Stimulated activated effector memory CD8-positive, alpha-beta T cell treated with anti-CD3 and anti-CD28 coated beads, Interleukin-12 subunit alpha, Interleukin-12 subunit beta, amount 100 ng/mL, for 72 hours (primary cell): ENCODE data around the gene TSC2.
"Not testable (repeated sequence)": the region's sequence is repeated elsewhere in the genome, so short reads cannot be mapped to it uniquely, and the experiment has no call there.

Source experiments
- ATAC-seq: fragments of 150-1000 bp; cut with Tn5 transposase; 2 replicates; pipeline ENCODE4 v1.10.0; 2021
- DNase-seq, 2 donors: peaks; one replicate each; pipeline ENCODE4 v3.0.0; 2021 to 2022; ENCODE audit warnings: low spot score in 2 of 2
- H3K27ac Mint-ChIP-seq: one replicate; pipeline ENCODE4 v1.8.0; 2022; ENCODE audit warnings: mild to moderate bottlenecking, mixed read lengths
- H3K36me3 Mint-ChIP-seq: one replicate; pipeline ENCODE4 v1.8.0; 2022; ENCODE audit warnings: mild to moderate bottlenecking, mixed read lengths
- H3K4me1 Mint-ChIP-seq: one replicate; pipeline ENCODE4 v1.8.0; 2022; ENCODE audit warnings: mixed read lengths
- H3K4me3 Mint-ChIP-seq: one replicate; pipeline ENCODE4 v1.8.0; 2022; ENCODE audit warnings: mild to moderate bottlenecking, mixed read lengths
- H3K9me3 Mint-ChIP-seq: one replicate; pipeline ENCODE4 v1.8.0; 2022; ENCODE audit warnings: mixed read lengths

The TSC2 gene

GRCh38 chr16:2007081-2007836 is 40.5 kb upstream of the TSC2 start:
- Mint-ChIP-seq H3K36me3 (peaks cover 48% of the 10 kb centered on the region), H3K4me1 (peaks cover 50% of the 10 kb centered on the region)

GRCh38 chr16:2008009-2008526 is 39.7 kb upstream of the TSC2 start:
- H3K4me3 Mint-ChIP-seq: peak overlapping the region; percentile 87
- ATAC-seq (no peak), DNase-seq (no peak)
- peaks cover 50% of the 10 kb centered on the region for H3K4me1 Mint-ChIP-seq
- H3K27ac Mint-ChIP-seq: peak overlapping the region; percentile 93
- H3K9me3 Mint-ChIP-seq: no peaks in the 10 kb centered on the region
- peaks cover 39% of the 10 kb centered on the region for H3K36me3 Mint-ChIP-seq

More at GRCh38 chr16:2007081-2007836, 40.5 kb upstream of the TSC2 start:
- H3K4me3 Mint-ChIP-seq: peak overlapping the region; percentile 87
- DNase-seq (no peak), ATAC-seq (no peak)
- H3K9me3 Mint-ChIP-seq: no peaks in the 10 kb centered on the region
- H3K27ac Mint-ChIP-seq: peak overlapping the region; percentile 93

- no peak for DNase-seq
- Mint-ChIP-seq H3K4me3 (peak overlapping the region; percentile 87), H3K4me1 (peaks cover 50% of the 10 kb centered on the region), H3K27ac (peak overlapping the region; percentile 93), H3K36me3 (peaks cover 33% of the 10 kb centered on the region), H3K9me3 (no peaks in the 10 kb centered on the region)
- ATAC-seq: peak; percentile 3
Measured at GRCh38 chr16:2008631-2009163, 39.1 kb upstream of the TSC2 start.

DNA sequence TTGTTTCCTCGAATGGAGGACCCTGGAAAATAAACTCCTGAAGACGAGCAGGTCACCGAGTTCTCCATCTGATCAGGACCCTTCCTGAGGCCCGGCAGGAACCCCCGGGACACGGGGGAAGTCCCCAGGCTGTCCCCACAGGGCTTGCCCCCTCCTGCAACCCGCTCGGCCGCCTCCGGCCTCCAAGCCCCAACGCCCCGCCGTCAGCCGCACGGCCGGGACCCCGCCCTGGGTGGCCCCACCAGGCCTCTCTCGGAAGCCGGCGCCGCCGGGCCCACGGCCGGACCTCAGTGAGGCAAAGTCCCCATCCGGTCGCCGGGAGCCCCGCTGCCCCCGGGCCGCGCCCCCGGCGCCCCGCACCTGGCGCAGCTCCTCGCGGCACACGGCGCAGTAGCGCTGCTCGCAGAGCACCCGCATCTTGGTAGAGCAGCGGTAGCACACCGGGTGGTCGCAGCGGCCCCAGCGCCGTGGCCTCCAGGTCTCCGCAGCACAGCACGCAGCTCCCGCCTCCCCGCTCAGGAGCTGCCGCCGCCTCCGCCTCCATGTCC is 38.5 kb upstream of the TSC2 start:
- peaks cover 46% of the 10 kb centered on the region for H3K4me1 Mint-ChIP-seq
- ATAC-seq (peak; percentile 58), DNase-seq (no peak)
- peak overlapping the region; percentile 93 for H3K27ac Mint-ChIP-seq
- peaks cover 33% of the 10 kb centered on the region for H3K36me3 Mint-ChIP-seq
- H3K4me3 Mint-ChIP-seq: peak overlapping the region; percentile 87
- no peaks in the 10 kb centered on the region for H3K9me3 Mint-ChIP-seq

- H3K9me3 Mint-ChIP-seq: no peaks in the 10 kb centered on the region
- ATAC-seq: peak; percentile 97
Measured at GRCh38 chr16:2009791-2010510, 37.8 kb upstream of the TSC2 start, which contains the start of gene ZNF598. ZNF598 (minus strand) TSS chr16:2009821.

GRCh38 chr16:2011726-2012125 is 36.1 kb upstream of the TSC2 start:
- DNase-seq, H3K4me3 Mint-ChIP-seq, H3K27ac Mint-ChIP-seq, H3K9me3 Mint-ChIP-seq, ATAC-seq: not testable (repeated sequence)
- Mint-ChIP-seq H3K4me1 (peaks cover 23% of the 10 kb centered on the region), H3K36me3 (peaks cover 27% of the 10 kb centered on the region)

More at GRCh38 chr16:2009791-2010510, 37.8 kb upstream of the TSC2 start, which contains the start of gene ZNF598:
- peak within 1 kb of the TSS; percentile 87 for H3K4me3 Mint-ChIP-seq
- peaks cover 31% of the 10 kb centered on the region for H3K36me3 Mint-ChIP-seq
- H3K27ac Mint-ChIP-seq: peak within 1 kb of the TSS; percentile 93
- DNase-seq: peak; percentile 72 to 83
- peaks cover 39% of the 10 kb centered on the region for H3K4me1 Mint-ChIP-seq

GRCh38 chr16:2013527-2013926 is 34.3 kb upstream of the TSC2 start:
- ATAC-seq (no peak), DNase-seq (no peak)
- H3K27ac Mint-ChIP-seq: no peak overlapping the region
- H3K36me3 Mint-ChIP-seq: peaks cover 11% of the 10 kb centered on the region
- peaks cover 5% of the 10 kb centered on the region for H3K4me1 Mint-ChIP-seq
- no peak overlapping the region for H3K4me3 Mint-ChIP-seq
- no peaks in the 10 kb centered on the region for H3K9me3 Mint-ChIP-seq

DNA sequence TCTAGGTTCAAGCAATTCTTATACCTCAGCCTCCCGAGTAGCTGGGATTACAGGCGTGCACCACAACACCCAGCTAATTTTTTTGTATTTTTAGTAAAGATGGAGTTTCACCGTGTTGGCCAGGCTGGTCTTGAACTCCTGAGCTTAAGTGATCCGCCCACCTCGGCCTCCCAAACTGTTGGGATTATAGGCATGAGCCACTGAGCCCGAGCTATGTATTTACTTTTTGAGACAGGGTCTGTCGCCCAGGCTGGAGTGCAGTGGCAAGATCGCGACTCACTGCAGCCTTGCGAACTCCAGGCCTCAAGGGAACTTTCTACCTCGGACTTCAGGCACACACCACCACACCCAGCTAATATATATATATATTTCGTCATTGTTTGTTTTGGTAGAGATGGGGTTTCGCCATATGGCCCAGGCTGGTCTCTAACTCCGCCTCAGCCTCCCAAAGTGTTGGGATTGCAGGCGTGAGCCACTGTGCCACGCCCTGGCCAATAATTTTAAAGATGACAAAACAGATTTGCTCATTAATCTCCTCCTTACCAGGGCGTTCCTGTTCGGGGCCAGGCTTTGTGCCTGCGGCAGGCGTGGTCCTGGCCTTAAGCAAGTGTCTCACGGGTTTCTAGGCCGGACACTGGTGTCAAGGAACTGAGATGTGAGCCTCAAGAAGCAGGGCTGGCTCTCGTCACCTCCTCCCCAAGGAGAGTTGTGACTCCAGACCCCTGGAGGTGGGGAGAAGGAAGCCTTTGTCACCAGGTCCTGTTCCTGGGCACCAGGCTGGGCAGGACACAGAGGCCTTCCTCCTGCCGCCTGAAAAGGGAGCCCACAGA is 32.5 kb upstream of the TSC2 start:
- H3K9me3 Mint-ChIP-seq: no peaks in the 10 kb centered on the region
- no peak overlapping the region for H3K27ac Mint-ChIP-seq
- no peak overlapping the region for H3K4me3 Mint-ChIP-seq
- no peaks in the 10 kb centered on the region for H3K4me1 Mint-ChIP-seq
- DNase-seq (no peak), ATAC-seq (no peak)
- peaks cover 1% of the 10 kb centered on the region for H3K36me3 Mint-ChIP-seq

DNA sequence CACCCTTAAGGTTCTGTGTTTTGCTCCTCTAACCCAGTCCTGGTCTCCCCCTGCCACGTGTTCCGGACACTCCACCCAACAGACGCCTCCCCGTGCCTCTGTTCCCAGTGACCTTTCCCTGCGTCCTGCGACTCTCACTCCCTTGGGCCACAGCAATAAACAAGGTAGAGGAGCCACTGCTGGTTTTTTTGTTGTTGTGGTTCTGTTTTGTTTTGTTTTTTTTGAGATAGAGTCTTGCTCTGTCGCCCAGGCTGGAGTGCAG is 31.9 kb upstream of the TSC2 start:
- Mint-ChIP-seq H3K4me3 (no peak overlapping the region), H3K4me1 (peaks cover 5% of the 10 kb centered on the region), H3K36me3 (no peaks in the 10 kb centered on the region), H3K9me3 (no peaks in the 10 kb centered on the region), H3K27ac (no peak overlapping the region)
- DNase-seq: no peak
- ATAC-seq: no peak

DNA sequence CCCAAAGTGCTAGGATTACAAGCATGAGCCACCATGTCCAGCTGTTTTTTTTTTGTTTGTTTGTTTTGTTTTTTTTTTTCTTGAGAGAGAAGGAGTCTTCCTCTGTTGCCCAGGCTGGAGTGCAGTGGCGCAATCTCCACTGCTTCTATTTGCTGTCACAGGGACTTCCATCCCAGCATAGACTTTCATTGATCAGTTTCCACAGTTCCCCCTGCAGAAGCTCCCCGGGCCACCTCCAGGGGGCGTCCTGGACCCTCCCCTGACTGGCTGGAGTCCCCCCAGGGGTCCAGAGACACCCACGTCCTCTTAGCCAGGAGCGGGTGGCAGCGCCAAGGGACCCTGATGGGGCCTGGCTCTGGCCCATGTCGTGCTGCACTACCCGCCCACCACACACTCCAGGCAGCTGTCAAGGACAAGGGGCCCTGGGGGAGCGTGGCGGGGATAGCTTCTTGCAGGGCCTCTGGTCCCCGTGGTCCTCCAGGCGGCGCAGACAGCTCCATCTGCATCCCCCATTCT is 31.3 kb upstream of the TSC2 start:
- Mint-ChIP-seq H3K27ac (no peak overlapping the region), H3K36me3 (no peaks in the 10 kb centered on the region), H3K4me3 (no peak overlapping the region), H3K4me1 (peaks cover 6% of the 10 kb centered on the region), H3K9me3 (no peaks in the 10 kb centered on the region)
- peak in 1 of 2 donors; percentile 74 for DNase-seq
- peak; percentile 39 for ATAC-seq

DNA sequence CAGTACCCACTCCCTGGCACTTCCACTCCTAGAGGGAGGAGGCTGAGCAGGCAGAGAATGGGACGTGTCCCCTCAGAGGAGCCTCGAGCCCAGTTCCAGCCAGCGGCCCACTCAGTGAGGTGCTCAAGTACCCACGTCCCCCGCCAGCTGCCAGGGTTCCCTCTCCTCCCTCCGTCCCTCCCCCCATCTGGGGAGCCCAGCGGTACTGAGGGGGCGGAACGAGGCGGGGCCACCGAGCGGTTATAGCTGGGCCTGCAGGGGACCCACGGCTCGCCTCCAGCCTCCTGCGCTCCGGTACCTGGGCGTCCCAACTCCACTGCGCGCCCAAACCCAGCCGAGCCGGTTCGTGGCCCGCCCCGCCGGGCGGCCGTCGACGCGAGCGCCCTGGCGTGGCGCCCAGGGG is 28.3 kb upstream of the TSC2 start, which contains the start of gene NPW:
NPW (plus strand) TSS at position 268 of the 403 bp plus-strand sequence.
- ATAC-seq (no peak), DNase-seq (no peak)
- peaks cover 19% of the 10 kb centered on the region for H3K4me1 Mint-ChIP-seq

DNA sequence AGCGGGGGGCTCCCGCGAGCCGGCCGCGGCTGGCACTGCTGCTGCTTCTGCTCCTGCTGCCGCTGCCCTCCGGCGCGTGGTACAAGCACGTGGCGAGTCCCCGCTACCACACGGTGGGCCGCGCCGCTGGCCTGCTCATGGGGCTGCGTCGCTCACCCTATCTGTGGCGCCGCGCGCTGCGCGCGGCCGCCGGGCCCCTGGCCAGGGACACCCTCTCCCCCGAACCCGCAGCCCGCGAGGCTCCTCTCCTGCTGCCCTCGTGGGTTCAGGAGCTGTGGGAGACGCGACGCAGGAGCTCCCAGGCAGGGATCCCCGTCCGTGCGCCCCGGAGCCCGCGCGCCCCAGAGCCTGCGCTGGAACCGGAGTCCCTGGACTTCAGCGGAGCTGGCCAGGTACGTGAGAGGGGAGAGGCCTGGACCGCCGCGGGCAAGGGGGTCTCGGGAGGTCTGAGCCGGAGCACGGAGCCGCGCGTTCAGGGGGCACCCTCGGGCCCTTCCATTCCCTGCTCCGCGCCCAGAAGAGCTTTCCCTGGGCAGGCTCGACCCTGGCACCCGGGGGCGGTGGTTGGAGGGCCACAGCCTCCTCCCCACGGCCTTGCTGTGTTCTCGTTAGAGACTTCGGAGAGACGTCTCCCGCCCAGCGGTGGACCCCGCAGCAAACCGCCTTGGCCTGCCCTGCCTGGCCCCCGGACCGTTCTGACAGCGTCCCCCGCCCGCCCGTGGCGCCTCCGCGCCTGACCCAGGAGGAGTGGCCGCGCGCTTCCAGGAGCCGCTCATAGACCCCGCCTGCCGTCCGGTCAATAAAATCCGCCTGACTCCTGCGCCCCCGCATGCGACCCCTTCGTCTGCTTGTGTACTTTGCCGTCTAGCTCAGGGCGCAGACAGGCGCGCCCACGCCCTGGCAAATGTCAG is 27.6 kb upstream of the TSC2 start:
- Mint-ChIP-seq H3K4me1 (peaks cover 19% of the 10 kb centered on the region), H3K27ac (no peak overlapping the region), H3K9me3 (no peaks in the 10 kb centered on the region), H3K36me3 (no peaks in the 10 kb centered on the region), H3K4me3 (peak overlapping the region; percentile 33)
- no peak for ATAC-seq
- no peak for DNase-seq

More for the DNA sequence above, 28.3 kb upstream of the TSC2 start, which contains the start of gene NPW:
- no peak within 1 kb of the TSS for H3K27ac Mint-ChIP-seq
- H3K36me3 Mint-ChIP-seq: no peaks in the 10 kb centered on the region
- peak within 1 kb of the TSS; percentile 33 for H3K4me3 Mint-ChIP-seq
- H3K9me3 Mint-ChIP-seq: no peaks in the 10 kb centered on the region

GRCh38 chr16:2022723-2023091 is 25.1 kb upstream of the TSC2 start:
- peaks cover 30% of the 10 kb centered on the region for H3K4me1 Mint-ChIP-seq
- peak overlapping the region; percentile 87 for H3K27ac Mint-ChIP-seq
- DNase-seq (peak in 1 of 2 donors; percentile 68), ATAC-seq (peak; percentile 51)
- H3K4me3 Mint-ChIP-seq: peak overlapping the region; percentile 74
- H3K36me3 Mint-ChIP-seq: no peaks in the 10 kb centered on the region
- no peaks in the 10 kb centered on the region for H3K9me3 Mint-ChIP-seq
